ENCODE data around the gene ANKLE2. TPM values are rescaled to one million over a fixed set of nuclear protein-coding genes. Genes with fewer than 3 reads are reported as not detected.
"Not testable (repeated sequence)": the region's sequence is repeated elsewhere in the genome, so short reads cannot be mapped to it uniquely, and the experiment has no call there.

Gene ANKLE2
- total RNA-seq, 1 donor from 2014 or later = 59.4 TPM

GRCh38 chr12:132776816-132777568 is 15.4 kb upstream of the ANKLE2 start:
- peak; percentile 62 for DNase-seq (ENCODE audit: low spot score)

- not testable (repeated sequence) for DNase-seq (ENCODE audit: low spot score)
Observed at GRCh38 chr12:132776230-132776625, 14.6 kb upstream of the ANKLE2 start.

GRCh38 chr12:132775502-132776229 is 14.0 kb upstream of the ANKLE2 start:
- DNase-seq (ENCODE audit: low spot score) = no peak

GRCh38 chr12:132774646-132775275 is 13.1 kb upstream of the ANKLE2 start:
- no peak for DNase-seq (ENCODE audit: low spot score)

GRCh38 chr12:132774159-132774558 is 12.5 kb upstream of the ANKLE2 start:
- no peak for DNase-seq (ENCODE audit: low spot score)

- no peak for DNase-seq (ENCODE audit: low spot score)
Observed at GRCh38 chr12:132773077-132773955, 11.7 kb upstream of the ANKLE2 start.

GRCh38 chr12:132772606-132773005 is 11.0 kb upstream of the ANKLE2 start:
- no peak for DNase-seq (ENCODE audit: low spot score)

GRCh38 chr12:132771126-132771838 is 9.7 kb upstream of the ANKLE2 start:
- DNase-seq (ENCODE audit: low spot score) = no peak

- no peak for DNase-seq (ENCODE audit: low spot score)
Observed at GRCh38 chr12:132766380-132767085, 4.9 kb upstream of the ANKLE2 start.

- DNase-seq (ENCODE audit: low spot score) = no peak
Observed at GRCh38 chr12:132765361-132765760, 3.7 kb upstream of the ANKLE2 start.

GRCh38 chr12:132764231-132764630 is 2.6 kb upstream of the ANKLE2 start:
- DNase-seq (ENCODE audit: low spot score) = no peak

GRCh38 chr12:132761921-132762583 is 420 bp upstream of the ANKLE2 start:
- DNase-seq (ENCODE audit: low spot score) = peak; percentile 85

- DNase-seq (ENCODE audit: low spot score) = no peak
Observed at GRCh38 chr12:132759359-132759758, 2.3 kb downstream of the ANKLE2 start.

GRCh38 chr12:132758825-132759224 is 2.8 kb downstream of the ANKLE2 start:
- DNase-seq (ENCODE audit: low spot score) = not testable (repeated sequence)

GRCh38 chr12:132754160-132754932 is 7.3 kb downstream of the ANKLE2 start:
- no peak for DNase-seq (ENCODE audit: low spot score)

GRCh38 chr12:132753670-132754069 is 8.0 kb downstream of the ANKLE2 start:
- not testable (repeated sequence) for DNase-seq (ENCODE audit: low spot score)

- no peak for DNase-seq (ENCODE audit: low spot score)
Observed at GRCh38 chr12:132748319-132748718, 13.3 kb downstream of the ANKLE2 start.

- no peak for DNase-seq (ENCODE audit: low spot score)
Observed at GRCh38 chr12:132747896-132748295, 13.7 kb downstream of the ANKLE2 start.

GRCh38 chr12:132747395-132747794 is 14.2 kb downstream of the ANKLE2 start:
- DNase-seq (ENCODE audit: low spot score) = no peak

Measured in ureter (tissue), 1 donor.